GM18907 (cell line): ENCODE measurements around the gene CTNNBL1.

Experiments used
- ATAC-seq: cut with Tn5 transposase; IDR thresholded peaks from one replicate; pipeline ENCODE4 v1.9.1; 2021; ENCODE audit warnings: mild to moderate bottlenecking, moderate library complexity; ENCODE audit not compliant: unreplicated experiment

CTNNBL1 gene

GRCh38 chr20:37895166-37895565 lies 201.3 kb downstream of the CTNNBL1 start:
- ATAC-seq = no peak

- ATAC-seq = no peak
Measured at GRCh38 chr20:37896932-37897548, 203.2 kb downstream of the CTNNBL1 start.

- no peak for ATAC-seq
Measured at GRCh38 chr20:37898233-37899104, 204.6 kb downstream of the CTNNBL1 start.

GRCh38 chr20:37899105-37900045 lies 205.5 kb downstream of the CTNNBL1 start:
- no peak for ATAC-seq

- ATAC-seq = no peak
Measured at GRCh38 chr20:37901240-37901639, 207.4 kb downstream of the CTNNBL1 start.

GRCh38 chr20:37901654-37902503 lies 208.0 kb downstream of the CTNNBL1 start:
- no peak for ATAC-seq

- ATAC-seq = no peak
Measured at GRCh38 chr20:37902504-37903313, 208.9 kb downstream of the CTNNBL1 start, which contains the start of gene VSTM2L. Gene VSTM2L, plus strand, starts transcription at chr20:37903127. Its CDS starts 224 bp downstream, at chr20:37903351.

- ATAC-seq = no peak
Measured at GRCh38 chr20:37903317-37904007, 209.6 kb downstream of the CTNNBL1 start.

GRCh38 chr20:37904008-37904642 lies 210.3 kb downstream of the CTNNBL1 start:
- ATAC-seq = no peak

- no peak for ATAC-seq
Measured at GRCh38 chr20:37904845-37905373, 211.1 kb downstream of the CTNNBL1 start.

- no peak for ATAC-seq
Measured at GRCh38 chr20:37905671-37906613, 212.1 kb downstream of the CTNNBL1 start.

- no peak for ATAC-seq
Measured at GRCh38 chr20:37907330-37907676, 213.5 kb downstream of the CTNNBL1 start.

- no peak for ATAC-seq
Measured at GRCh38 chr20:37907677-37908401, 214.0 kb downstream of the CTNNBL1 start.

GRCh38 chr20:37911261-37911660 lies 217.4 kb downstream of the CTNNBL1 start:
- no peak for ATAC-seq

- ATAC-seq = no peak
Measured at GRCh38 chr20:37911838-37912281, 218.0 kb downstream of the CTNNBL1 start.

- no peak for ATAC-seq
Measured at GRCh38 chr20:37912874-37913273, 219.0 kb downstream of the CTNNBL1 start.
